Mononuclear cell (primary cell): ENCODE results near the gene STPG2. TPM values are rescaled to one million over a fixed set of nuclear protein-coding genes. Genes with fewer than 3 reads are reported as not detected.
"Not testable (repeated sequence)": the region's sequence is repeated elsewhere in the genome, so short reads cannot be mapped to it uniquely, and the experiment has no call there.

Experiments
- H3K27me3 ChIP-seq: 2 replicates; pipeline ENCODE4 v1.6.0; 2011; ENCODE audit warnings: low read length, control low read depth; ENCODE audit not compliant: insufficient read depth
- H3K4me1 ChIP-seq: 2 replicates; pipeline ENCODE4 v1.5.1; 2011; ENCODE audit warnings: mild to moderate bottlenecking, low read length, control low read depth; ENCODE audit not compliant: insufficient read depth
- H3K4me3 ChIP-seq: 2 replicates; pipeline ENCODE4 v1.5.1; 2011; ENCODE audit warnings: mild to moderate bottlenecking, low read length, moderate library complexity
- H3K9me3 ChIP-seq: 2 replicates; pipeline ENCODE4 v1.5.1; 2011; ENCODE audit warnings: low read depth, mild to moderate bottlenecking, control low read depth, low read length
- total RNA-seq: library from RNA; depleted of rRNA; stranded (reverse); fragments of >200 nt; gene quantifications from one replicate; pipeline ENCODE4 v1.2.3, GENCODE V29; 2012

The STPG2 gene
- total RNA-seq, 1 donor, result 0.73 TPM

DNA sequence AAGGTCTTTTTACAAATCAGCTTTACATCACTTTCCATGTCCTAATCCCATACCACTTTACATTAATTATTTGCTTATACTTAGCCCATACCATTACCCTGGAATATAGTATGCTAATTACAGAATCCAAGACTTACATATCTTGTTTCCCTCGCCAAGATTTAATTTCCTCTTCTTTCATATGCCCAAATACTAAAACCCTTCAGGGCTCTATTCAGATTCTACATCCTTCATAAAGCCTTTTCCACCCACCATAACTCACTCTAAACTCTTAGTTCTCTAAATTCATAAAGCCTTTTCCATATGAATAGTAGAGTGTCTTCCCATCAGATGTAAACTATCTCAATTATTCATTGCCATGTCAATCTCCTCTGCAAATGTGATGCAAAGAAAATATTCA is 390.7 kb downstream of the STPG2 start:
- no peak overlapping the region for H3K4me3 ChIP-seq
- no peaks in the 10 kb centered on the region for H3K4me1 ChIP-seq
- H3K27me3 ChIP-seq, result no peaks in the 10 kb centered on the region
- no peaks in the 10 kb centered on the region for H3K9me3 ChIP-seq

DNA sequence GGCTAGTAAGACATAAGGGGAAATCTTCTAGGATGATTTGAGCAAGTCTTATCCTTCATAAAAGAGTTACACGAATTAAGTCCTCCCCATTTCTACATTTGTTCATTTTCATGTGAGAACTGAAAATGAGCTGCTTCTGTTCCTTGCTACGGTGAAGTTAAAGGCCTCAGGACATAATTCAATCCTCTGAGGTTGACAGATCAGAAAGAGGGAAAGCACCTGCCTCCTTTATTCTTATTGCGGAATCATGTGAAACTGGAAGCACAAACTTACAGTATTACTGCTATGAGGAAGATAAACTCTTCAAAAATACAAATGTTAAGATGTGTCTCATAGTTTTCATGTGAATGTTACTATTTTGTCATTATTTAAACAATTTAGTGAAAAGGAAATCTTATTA is 395.3 kb downstream of the STPG2 start:
- Histone ChIP-seq H3K4me1 (no peaks in the 10 kb centered on the region), H3K4me3 (no peak overlapping the region), H3K9me3 (no peaks in the 10 kb centered on the region), H3K27me3 (no peaks in the 10 kb centered on the region)

DNA sequence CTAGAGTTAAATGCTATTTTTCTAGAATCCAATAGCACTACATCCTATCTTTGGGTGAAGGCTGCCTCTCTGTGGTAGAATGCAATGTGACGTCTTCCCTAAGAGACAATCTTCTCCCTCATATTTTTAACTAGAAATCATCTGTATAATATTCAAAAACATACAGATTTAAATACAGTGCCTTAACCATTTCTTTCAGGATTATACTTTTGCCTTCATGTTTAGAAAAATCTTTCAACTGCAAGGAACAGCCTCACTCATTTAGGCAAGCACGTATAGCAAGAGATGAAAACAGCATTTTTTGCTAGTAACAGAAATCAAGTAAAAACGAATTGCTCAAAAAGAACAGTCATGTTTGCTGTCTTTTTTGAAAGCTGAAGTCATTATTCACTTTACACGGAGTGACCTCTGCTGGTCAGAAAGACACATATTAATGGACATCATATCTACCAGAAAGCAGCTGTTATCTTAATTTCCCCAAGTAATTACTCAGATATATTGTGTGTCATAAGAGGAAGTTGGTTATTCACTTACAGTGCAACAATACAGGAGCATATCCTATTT is 422.3 kb downstream of the STPG2 start:
- Histone ChIP-seq H3K9me3 (no peaks in the 10 kb centered on the region), H3K27me3 (no peaks in the 10 kb centered on the region), H3K4me3 (no peak overlapping the region), H3K4me1 (no peaks in the 10 kb centered on the region)

DNA sequence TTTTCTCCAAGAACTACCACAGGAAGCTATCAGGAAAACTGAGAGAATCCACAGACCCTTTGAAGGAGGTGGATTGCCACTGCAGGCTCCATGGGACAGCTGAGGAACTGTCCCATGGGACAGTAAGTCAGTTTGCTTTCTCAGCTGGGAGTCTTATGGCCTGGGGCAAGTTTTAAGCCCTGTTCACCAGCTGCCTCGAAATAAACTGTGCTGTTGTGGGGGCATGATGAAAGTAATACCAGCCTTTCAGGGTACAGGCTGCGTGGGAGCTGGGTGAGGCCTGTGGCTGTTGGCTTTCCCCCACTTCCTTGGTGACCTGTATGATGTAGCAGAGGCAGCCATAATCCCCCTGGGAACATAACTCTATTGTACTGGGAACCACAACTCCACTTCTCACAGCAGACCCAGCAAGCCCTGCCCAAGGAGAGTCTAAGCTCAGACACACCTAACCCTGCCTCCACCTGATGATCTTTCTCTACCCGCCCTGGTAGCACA is 452.1 kb downstream of the STPG2 start:
- peaks cover 16% of the 10 kb centered on the region for H3K9me3 ChIP-seq
- H3K4me1 ChIP-seq, result no peaks in the 10 kb centered on the region
- no peaks in the 10 kb centered on the region for H3K27me3 ChIP-seq

DNA sequence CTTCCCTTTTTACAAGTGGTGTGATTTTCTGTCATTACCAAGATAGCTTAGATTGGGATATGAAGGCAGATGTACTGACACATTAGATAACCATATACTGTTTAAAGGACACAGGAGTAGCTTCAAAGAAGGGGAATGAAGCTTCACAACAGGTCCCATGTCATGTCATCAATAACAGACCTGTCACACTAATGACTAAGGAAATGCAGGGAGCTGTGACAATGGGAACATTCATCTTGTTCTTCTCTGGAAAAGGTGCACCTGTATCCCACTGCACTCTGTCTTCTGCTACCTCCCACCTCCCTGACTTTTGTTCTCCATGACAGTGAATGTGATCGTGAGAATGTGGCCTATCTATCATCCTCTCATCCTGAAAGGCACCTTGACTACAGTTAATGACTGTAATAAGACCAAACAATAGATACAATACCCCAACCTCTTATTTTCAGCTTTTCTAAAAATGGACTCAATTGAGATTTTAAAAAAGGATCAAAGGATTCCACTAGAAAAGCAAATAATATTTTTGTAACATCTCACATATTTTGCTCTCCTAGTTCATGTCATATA is 472.5 kb downstream of the STPG2 start:
- no peaks in the 10 kb centered on the region for H3K27me3 ChIP-seq
- no peak overlapping the region for H3K4me3 ChIP-seq
- no peaks in the 10 kb centered on the region for H3K9me3 ChIP-seq
- no peaks in the 10 kb centered on the region for H3K4me1 ChIP-seq

More for the DNA sequence above, 452.1 kb downstream of the STPG2 start:
- no peak overlapping the region for H3K4me3 ChIP-seq

DNA sequence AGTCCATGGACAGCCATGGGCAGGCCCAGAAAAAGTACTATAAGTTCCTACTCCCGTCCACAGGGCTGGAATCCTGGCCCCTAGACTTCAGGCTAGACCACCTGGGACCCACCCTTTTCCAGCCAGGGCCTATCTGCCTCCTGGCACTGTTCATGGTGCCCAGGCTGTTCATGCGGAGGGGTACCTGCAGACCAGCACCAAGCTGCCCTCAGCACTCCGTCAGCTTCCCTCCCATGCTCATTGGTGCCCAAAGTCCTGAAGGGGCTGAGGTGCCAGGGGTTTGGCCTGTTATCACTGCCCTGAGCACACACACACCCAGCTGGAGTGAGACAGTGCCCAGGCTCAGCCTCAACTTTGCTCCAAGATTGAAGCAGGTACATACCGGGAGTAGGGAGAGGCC is 477.7 kb downstream of the STPG2 start:
- Histone ChIP-seq H3K27me3 (no peaks in the 10 kb centered on the region), H3K4me3 (no peak overlapping the region), H3K9me3 (no peaks in the 10 kb centered on the region), H3K4me1 (no peaks in the 10 kb centered on the region)

DNA sequence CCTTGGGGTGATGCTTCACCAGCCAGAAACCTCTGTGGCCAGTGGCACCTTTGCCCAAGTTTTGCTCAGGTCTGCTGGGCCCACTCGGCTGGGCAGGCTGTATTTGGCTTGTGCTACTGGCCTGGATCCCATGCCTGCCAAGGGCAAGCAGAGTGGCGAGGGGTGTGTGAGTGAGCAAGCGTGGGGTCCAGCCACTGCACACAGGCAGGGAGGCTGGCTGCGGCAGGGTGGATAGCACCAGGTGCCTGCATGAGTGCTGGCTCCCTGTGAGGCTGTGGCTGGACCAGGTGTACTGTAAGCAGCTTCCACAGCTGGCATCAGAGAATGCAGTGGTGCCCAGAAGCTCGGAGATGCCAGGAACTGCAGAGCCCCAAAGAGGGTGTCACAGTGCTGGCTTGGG is 478.5 kb downstream of the STPG2 start:
- Histone ChIP-seq H3K4me1 (no peaks in the 10 kb centered on the region), H3K4me3 (no peak overlapping the region), H3K27me3 (no peaks in the 10 kb centered on the region), H3K9me3 (no peaks in the 10 kb centered on the region)

DNA sequence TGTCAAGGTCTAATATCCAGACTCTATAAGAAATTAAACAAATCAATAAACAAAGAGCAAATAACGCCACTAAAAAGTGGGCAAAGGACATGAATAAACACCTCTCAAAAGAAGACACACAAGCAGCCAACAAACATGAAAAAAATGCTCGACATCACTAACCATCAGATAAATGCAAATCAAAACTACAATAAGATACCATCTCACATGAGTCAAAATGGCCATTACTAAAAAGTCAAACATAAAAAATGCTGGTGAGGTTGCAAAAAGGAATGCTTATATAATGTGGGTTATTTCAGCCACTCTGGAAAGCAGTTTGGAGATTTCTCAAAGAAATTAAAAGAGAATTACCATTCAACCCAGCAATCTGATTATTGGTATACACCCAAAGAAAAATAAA is 481.1 kb downstream of the STPG2 start:
- Histone ChIP-seq H3K27me3 (no peaks in the 10 kb centered on the region), H3K9me3 (no peaks in the 10 kb centered on the region), H3K4me3 (no peak overlapping the region), H3K4me1 (no peaks in the 10 kb centered on the region)

DNA sequence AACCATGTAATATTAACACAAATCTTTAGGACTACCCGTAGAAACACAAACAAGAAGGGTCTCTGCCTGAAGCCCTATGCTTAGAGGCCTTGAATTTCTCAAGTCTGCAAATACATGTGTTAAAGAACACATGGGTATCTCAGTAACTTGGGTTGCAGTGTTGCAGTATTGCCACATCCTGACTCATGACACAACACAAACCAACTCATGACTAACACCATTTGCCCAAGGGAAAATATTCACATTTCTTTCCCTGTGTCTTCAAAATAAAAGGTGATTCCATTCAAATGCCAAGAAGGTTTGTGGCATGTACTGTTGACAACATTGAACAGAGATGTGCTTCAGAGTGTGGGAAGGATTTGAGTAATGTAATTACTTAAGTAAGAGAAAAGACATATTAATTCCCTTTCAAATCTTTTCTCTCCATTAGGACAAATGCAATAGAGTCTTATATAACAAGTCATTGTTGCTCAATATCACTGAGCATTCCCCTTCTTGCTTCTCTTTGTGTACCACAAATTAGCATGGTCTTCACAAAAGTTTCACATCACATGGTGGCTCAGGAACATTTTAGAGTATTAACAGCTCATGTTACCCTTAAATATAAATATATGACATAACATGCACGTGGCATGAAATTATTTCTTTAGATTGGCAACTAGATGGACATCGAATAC is 487.1 kb downstream of the STPG2 start:
- Histone ChIP-seq H3K4me1 (no peaks in the 10 kb centered on the region), H3K9me3 (no peaks in the 10 kb centered on the region), H3K4me3 (no peak overlapping the region), H3K27me3 (no peaks in the 10 kb centered on the region)

DNA sequence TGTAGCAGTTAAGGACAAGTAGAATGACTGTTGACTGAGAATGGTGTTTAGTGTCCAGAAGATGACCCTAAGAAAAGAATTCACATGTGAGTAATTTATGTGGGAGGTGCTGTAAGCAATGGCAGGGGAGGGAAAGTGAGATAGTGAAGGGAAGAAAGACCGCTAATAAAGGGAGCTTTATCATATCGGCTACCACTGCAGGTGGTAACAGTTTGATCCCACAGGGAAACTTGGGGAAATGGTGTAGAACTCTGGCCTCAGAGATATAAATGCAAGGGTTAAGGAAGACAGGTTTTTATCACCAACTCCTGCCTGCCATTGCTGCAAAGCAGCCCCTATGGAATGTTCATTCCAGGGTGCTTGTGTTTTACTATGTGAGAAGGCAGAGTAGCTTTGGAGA is 489.6 kb downstream of the STPG2 start:
- Histone ChIP-seq H3K27me3 (no peaks in the 10 kb centered on the region), H3K4me1 (no peaks in the 10 kb centered on the region), H3K9me3 (no peaks in the 10 kb centered on the region), H3K4me3 (no peak overlapping the region)

DNA sequence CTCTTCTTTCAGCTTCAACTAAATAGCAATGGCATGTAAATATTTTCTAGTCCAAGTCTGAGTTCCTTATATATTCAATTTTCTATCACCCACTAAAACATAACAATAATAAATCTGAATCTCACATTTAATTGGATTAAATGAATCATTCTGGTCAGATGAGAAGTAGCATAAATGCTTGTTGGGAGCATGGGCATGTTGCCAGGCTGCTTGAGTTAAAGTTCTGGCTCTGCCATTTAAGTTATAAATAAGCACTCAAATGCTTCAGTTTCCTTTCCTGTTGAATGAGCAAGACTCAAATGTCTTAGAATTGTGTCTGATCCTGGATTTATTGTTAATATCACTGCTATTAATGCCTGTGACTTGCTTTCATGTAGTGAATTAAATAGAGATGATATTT is 496.3 kb downstream of the STPG2 start:
- Histone ChIP-seq H3K4me3 (no peak overlapping the region), H3K4me1 (no peaks in the 10 kb centered on the region), H3K9me3 (no peaks in the 10 kb centered on the region), H3K27me3 (no peaks in the 10 kb centered on the region)

DNA sequence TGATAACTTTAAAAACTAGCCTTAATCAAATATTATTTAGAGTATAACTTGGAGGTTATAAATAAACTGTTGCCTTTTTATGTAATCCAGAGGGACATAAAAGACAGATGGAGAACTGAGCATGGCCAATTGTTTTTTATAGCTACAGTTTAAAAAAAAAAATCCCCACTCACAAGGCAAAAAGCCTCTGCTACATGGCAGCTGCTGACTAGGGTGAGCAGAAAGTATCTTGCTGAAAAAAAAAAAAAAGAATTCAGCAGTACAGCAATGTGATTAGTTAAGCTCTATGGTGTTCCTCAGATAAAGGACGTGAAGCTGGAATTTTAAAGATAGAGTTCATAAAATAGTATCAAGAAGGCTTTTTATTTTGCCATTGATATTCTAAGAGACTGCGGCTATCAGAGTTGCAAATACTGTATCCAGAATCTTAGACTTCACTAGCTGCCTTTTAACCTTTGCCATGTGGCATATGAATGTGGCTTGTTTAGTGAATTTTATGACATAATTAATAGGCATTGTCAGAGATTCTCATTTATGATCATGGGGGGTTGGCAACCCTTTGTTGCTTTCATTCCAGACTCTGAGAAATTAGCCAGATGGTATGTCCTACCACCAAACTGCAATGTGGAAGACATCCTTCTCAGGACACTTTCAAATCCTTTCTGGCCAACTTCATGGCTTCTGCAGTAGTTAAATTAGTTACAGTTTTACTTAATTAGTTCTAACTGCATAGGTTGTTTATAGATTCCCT is 498.0 kb downstream of the STPG2 start:
- Histone ChIP-seq H3K4me3 (no peak overlapping the region), H3K27me3 (no peaks in the 10 kb centered on the region), H3K4me1 (no peaks in the 10 kb centered on the region), H3K9me3 (no peaks in the 10 kb centered on the region)

DNA sequence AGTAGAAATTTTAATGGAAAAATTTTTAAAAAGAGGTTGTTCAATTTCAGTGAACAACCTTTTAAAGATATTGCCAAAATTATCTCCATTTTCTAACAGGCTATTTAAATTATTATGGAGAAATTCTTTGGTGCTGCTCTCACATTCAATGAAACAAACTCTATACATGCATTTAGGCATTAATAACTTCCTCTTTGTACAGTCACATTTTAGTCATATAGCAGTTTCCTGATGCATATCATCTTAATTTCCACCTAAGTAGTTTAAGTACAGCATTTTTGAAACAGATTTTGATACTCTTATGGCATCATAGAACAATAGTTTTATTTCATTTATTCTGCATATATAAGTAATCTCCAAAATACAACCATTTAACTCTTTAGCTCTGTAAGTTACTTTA is 500.1 kb downstream of the STPG2 start:
- Histone ChIP-seq H3K4me1 (no peaks in the 10 kb centered on the region), H3K4me3 (no peak overlapping the region)

DNA sequence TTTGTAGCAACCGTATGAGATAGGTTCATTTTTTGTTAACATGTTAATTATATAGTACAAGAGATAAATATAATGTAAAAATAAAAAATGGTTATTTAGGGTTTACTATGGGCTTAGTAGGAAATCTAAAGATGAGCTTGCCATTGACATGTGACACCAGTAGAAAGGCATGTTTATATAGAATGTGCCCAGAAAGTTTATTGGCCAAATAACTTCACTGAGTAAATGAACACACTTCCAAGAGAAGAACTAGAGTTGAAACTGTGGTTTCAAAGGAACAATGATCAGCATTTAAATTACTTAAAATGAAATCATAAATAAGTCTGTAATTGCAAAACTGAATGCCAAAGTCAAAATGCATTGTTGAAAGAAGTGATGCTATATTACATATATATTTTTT is 503.3 kb downstream of the STPG2 start:
- Histone ChIP-seq H3K9me3 (no peaks in the 10 kb centered on the region), H3K27me3 (no peaks in the 10 kb centered on the region), H3K4me3 (no peak overlapping the region), H3K4me1 (no peaks in the 10 kb centered on the region)

More for the DNA sequence above, 500.1 kb downstream of the STPG2 start:
- Histone ChIP-seq H3K27me3 (no peaks in the 10 kb centered on the region), H3K9me3 (no peaks in the 10 kb centered on the region)

DNA sequence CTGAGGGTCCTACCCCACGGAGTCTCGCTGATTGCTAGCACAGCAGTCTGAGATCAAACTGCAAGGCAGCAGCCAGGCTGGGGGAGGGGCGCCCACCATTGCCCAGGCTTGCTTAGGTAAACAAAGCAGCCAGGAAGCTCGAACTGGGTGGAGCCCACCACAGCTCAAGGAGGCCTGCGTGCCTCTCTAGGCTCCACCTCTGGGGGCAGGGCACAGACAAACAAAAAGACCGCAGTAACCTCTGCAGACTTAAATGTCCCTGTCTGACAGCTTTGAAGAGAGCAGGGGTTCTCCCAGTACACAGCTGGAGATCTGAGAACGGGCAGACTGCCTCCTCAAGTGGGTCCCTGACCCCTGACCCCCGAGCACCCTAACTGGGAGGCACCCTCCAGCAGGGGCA is 509.4 kb downstream of the STPG2 start:
- not testable (repeated sequence) for H3K27me3 ChIP-seq, H3K9me3 ChIP-seq, H3K4me3 ChIP-seq, H3K4me1 ChIP-seq
